Measurements from ENCODE around the gene MUS81.
A peak's percentile ranks its signal among the peaks of the same experiment; 100 is the strongest.

MUS81 gene

DNA sequence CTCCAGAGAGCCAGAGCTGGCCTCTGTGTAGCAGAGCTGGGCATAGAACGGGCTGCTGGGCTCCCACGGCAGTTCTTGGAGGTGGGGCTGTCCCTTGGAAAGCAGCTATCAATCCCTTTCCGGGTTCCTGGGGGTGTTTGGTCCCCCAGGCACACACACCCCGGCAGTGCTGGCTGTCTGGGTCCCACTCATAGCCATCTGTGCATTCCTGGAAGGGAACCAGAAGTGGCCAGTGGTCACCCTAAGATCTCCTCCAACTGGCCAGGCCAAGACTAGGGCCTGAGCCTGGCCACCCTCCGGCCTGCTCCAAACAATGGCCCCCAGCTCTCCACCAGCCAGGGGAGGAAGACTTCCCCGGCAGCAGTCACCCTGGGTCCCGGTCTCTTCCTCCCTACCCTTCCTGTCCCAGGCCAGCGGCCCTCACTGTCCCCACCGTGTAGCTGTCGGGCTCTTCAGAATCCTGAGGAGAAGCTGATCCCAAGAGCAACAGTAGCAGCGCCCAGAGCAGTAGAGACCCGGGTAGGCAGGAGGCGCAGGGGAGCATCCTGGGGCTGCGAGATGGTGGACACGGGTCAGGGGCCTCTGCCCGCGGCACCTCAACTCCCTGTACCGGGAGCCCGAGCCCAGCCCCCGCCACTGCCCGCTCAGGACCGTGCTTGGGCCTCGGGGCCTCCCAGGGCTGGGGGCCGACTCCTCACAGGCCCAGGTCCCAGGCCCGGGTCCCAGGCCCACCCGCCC lies 11.7 kb downstream of the MUS81 start:
- no peak for DNase-seq (ENCODE audit: low read depth, low spot score)

DNA sequence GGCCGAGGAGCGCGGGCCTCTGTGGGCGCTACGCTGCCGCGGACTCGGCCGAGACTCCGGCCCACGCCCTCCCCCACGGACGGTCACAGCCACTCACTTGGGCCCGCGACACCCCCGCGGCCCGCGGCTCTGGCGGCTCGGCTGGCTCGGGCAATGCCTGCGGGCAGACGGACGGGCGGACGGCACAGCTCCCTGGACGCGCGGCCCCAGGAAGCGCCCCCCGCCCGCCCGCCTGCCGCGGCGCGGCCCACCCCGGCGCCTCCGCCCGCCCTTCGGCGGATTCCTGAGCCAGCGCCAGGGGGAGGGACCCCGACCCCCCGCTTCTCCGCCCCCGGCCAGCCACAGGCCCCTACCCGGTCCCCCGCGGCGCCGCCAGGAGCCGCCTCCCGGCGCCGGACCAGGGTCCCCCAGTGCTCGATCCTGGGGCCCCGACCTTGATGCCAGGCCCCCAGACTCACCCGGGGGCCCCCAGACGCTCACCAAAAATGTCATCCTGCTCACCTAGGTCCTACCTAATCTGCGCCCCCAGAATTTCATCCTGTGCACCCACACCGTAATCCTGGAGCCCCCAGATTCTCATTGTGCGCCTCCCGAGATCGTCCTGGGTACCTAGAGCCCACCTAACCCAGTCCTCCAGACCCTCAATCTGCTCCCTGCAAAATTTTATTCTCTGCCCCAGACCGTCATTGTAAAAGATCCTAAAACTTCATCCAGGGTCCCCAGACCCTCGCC lies 12.5 kb downstream of the MUS81 start, which contains the start of gene EFEMP2:
EFEMP2 (minus strand) TSS at position 215 of the 732 bp plus-strand sequence. CDS start 446 bp downstream, outside the sequence.
- no peak for DNase-seq (ENCODE audit: low read depth, low spot score)

DNA sequence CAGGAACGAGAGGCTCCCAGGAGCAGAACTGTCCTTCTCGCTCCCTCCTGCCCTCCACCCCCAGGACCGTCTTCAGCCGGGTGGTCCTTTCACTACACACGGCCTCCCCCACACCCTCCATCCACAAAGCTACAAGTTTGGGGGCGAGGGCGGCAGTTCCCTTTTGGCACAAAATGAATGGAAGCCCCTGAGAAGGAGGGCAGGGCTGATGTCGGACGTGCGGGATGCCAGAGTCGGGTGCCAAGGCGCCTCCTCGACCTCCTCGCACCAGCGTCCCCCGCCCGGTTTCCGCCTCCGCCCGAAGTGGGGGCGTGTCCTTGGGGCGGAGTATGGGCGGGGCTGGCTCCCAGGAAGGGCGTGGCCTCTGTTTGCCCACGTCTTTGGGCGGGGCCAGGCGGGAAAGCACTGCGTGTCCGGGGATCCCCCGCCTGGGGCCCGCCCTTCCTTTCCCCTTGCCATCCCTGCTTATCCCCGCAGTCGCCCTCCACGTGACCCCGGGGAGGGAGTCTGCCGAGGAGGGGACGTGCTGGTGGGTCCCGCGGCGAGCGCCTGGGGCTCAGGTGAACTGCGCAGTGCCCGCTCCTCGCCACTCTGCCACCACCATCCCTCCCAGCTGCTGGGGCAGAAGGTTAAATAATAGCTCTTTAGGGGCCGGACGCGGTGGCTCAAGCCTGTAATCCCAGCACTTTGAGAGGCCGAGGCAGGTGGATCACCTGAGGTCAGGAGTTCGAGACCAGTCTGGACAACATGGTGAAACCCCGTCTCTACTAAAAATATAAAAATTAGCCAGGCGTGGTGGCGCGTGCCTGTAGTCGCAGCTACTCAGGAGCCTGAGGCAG lies 13.3 kb downstream of the MUS81 start:
- peak; percentile 69 for DNase-seq (ENCODE audit: low read depth, low spot score)

DNA sequence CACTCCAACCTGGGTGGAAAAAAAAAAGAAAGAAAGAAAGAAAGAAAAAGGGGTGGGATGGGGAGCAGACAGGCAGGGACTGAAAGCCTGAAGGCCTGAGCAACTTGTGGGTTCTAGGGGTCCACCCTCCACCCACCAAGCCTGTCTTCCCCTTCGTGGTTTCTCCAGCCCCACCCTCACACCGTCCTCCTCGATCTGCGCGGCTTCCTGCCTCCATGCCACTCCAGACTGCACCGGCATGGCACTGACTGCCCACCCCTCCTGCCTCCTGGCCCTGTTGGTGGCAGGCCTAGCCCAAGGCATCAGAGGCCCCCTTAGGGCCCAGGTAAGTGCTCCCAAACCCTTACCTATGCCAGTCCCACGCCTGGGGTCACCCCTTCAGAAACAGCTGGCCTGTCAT lies 19.4 kb downstream of the MUS81 start, which contains the start of gene CTSW:
CTSW (plus strand) TSS at position 221 of the 400 bp plus-strand sequence; CDS start at position 239, 18 bp downstream.
- no peak for DNase-seq (ENCODE audit: low read depth, low spot score)

DNA sequence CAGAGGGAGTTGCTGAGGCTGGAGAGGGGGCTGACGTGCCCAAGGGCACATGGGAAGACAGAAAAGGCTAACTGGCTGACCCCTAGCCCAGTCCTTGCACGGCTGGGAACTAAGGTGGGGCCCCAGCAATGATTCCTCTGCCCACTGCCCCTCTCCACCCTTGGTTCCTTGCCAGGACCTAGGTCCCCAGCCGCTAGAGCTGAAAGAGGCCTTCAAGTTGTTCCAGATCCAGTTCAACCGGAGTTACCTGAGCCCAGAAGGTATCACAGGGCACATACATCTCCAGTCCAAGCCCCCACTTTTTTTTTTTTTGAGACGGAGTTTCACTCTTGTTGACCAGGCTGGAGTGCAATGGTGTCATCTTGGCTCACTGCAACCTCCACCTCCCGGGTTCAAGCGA lies 19.8 kb downstream of the MUS81 start:
- no peak for DNase-seq (ENCODE audit: low read depth, low spot score)

DNA sequence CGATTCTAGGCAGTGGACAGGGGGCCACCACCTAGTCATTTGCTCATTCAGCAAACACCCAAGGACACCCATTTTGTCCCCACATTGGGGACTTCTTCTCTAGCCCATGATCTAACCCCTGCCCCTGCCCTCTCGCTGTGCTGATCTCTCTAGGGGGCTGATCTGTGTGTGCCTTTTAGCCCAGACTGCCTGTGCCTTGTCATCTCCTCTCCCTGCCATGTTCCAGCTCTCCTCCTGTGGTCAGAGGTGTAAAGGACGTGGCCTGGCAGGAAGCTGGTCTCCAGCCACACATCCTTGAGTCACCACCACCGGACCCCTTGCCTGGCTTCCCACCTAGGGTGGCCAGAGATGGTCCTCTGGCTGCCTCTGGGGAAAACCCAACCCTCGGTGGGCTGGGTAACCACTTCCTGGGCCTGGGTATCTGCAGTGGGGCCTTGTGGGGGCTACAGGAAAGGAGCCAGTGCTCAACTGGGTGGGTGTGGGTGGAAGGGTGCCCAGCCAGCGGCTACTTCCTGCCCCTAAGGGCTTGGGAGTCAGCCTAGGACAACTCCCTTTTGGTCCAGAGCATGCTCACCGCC lies 20.7 kb downstream of the MUS81 start:
- no peak for DNase-seq (ENCODE audit: low read depth, low spot score)

DNA sequence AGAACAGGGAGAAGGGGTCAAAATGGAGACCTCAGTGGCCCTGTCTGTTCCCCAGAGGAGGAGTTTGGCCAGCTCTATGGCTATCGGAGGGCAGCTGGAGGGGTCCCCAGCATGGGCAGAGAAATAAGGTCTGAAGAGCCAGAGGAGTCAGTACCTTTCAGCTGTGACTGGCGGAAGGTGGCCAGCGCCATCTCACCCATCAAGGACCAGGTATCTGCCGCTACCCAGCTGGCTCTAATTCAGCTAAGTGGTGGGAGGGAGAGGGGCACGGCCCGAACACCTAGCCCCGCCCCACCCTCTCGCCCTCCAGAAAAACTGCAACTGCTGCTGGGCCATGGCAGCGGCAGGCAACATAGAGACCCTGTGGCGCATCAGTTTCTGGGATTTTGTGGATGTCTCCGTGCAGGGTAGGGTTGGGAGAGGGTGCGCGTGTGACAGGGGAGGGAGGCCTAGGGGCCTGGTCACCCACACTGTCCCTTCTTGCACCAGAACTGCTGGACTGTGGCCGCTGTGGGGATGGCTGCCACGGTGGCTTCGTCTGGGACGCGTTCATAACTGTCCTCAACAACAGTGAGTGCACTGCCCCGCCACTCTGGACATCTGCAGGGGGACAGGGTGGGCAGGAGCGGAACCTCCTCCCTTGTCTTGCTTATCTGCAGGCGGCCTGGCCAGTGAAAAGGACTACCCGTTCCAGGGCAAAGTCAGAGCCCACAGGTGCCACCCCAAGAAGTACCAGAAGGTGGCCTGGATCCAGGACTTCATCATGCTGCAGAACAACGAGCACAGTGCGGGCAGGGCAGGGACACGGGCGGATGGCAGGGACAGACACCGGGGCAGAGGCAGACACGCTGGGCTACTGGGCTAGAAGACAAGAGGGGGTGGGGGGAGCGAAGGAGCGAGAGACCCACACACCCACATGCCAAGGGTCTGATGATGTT lies 22.2 kb downstream of the MUS81 start:
- no peak for DNase-seq (ENCODE audit: low read depth, low spot score)

DNA sequence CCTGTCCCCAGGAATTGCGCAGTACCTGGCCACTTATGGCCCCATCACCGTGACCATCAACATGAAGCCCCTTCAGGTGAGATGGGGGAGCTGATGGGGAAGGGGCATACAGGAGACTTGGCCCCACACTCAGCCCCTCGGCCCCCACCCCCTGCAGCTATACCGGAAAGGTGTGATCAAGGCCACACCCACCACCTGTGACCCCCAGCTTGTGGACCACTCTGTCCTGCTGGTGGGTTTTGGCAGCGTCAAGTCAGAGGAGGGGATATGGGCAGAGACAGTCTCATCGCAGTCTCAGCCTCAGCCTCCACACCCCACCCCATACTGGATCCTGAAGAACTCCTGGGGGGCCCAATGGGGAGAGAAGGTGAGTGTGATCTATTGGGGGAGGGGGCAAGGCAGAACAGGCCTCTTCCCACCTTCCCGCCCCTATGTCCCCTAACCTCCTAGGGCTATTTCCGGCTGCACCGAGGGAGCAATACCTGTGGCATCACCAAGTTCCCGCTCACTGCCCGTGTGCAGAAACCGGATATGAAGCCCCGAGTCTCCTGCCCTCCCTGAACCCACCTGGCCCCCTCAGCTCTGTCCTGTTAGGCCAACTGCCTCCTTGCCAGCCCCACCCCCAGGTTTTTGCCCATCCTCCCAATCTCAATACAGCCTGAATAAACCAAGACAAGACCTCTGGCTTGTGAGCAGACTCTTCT lies 23.0 kb downstream of the MUS81 start:
- DNase-seq (ENCODE audit: low read depth, low spot score) = no peak

DNA sequence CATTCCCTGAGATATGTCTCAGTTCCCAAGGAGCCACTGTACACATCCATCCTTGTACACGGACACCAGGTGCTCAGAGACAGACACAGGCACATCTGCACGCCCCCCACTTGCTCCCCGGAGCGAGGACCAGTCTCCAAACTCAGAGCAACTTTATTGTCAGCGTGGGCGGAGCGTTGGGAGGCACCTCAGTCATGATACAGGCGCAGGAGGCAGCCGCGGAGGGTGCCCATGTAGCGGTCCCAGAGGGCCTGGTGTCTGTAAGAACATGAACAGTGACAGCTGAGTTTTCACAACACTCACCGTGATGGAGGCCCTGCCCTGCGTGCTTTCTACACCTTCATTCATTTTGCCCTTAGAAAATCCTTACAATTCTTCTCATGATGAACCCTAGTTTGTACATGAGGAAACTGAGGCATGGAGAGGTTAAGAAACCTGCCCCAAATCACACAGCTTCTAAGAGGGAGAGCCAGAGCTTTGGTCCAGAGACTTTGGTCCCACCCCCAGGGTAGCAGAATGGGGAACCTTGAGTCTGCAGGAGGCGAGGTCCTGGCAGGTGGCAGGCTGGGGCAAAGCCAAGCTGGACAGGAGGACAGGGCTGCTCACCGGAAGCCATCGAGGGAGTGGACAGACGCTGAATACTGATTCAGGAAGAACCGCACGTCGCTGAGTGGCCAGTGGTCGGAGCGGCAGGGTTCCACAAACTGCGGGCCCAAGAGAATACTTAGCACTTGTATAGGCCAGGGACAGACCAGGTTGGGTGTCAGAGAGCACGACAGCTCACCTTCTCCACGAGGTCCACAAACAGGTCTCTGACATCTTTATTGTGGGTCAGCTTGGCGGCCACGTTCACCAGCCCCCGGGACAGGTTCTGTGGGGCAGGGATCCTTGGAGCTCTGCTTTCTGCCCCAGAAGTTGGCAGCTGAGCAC lies 23.8 kb downstream of the MUS81 start:
- no peak for DNase-seq (ENCODE audit: low read depth, low spot score)

DNA sequence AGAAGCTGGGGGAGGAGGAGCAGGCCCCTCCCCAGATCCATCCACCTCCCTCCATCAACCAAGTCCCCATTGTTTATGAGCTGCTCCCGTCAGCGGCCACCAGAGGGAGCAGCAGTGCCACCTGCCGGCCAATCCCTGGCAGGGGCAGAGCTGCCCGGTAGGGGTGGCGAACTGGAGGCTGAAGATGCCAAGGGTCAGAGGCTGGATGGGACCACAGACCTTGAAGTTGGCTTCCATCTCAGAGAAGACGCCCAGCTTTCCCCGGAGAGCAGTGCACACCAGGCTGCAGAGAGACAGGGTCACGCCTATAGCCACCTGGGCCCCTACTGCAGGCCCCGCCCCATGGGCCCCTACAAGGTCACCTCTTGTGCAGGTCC lies 24.5 kb downstream of the MUS81 start:
- DNase-seq (ENCODE audit: low read depth, low spot score) = no peak

DNA sequence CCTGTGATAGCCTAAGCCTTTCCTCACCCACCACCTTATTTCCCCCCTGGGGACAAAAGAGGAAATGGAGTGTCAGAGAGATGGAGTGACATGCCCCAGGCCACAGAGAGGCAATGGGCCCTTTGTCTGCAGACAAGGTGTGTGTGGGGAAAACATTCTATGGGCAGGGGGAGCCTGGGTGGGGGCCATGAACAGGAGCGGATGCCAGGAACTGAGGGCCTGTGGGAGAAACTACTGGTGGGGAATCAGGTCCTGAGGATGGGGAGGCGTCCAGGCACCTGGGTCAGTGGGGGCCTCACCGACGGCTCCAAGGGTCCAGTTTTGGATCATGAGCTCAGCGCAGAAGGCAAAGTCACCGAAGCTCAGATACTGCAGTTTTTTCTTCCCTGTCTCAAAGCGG lies 25.0 kb downstream of the MUS81 start:
- DNase-seq (ENCODE audit: low read depth, low spot score) = no peak

DNA sequence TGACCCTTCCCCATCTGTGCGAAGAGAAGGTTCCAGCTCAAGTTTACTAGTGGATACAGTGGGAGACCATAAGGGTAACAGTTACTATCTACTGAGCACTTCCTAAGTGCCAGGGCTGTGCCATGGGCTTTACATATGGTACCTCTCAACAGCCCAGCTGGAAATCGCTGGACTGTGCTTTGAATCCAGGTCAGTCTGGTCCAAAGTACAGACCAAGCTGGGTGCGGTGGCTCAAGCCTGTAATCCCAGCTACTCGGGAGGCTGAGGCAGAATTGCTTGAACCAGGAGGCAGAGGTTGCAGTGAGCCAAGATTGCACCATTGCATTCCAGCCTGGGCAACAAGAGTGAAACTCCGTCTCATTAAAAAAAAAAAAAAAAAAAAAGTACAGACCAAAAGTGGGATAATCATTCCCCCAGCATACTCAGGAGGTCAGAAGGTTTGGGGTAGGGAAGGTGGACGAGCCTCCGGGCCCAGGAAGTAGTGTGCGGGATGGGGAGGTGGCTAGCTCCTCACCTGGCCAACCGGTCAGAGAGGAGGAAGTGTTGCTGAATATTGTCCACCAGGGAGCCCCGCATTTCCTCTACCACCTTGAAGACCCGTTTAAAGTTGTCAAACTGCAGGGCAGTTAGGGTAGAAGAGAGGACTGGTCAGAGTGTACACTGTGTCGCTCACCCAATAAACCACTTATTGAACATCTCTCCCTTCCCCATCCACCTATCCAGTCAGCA lies 25.7 kb downstream of the MUS81 start:
- DNase-seq (ENCODE audit: low read depth, low spot score) = no peak

DNA sequence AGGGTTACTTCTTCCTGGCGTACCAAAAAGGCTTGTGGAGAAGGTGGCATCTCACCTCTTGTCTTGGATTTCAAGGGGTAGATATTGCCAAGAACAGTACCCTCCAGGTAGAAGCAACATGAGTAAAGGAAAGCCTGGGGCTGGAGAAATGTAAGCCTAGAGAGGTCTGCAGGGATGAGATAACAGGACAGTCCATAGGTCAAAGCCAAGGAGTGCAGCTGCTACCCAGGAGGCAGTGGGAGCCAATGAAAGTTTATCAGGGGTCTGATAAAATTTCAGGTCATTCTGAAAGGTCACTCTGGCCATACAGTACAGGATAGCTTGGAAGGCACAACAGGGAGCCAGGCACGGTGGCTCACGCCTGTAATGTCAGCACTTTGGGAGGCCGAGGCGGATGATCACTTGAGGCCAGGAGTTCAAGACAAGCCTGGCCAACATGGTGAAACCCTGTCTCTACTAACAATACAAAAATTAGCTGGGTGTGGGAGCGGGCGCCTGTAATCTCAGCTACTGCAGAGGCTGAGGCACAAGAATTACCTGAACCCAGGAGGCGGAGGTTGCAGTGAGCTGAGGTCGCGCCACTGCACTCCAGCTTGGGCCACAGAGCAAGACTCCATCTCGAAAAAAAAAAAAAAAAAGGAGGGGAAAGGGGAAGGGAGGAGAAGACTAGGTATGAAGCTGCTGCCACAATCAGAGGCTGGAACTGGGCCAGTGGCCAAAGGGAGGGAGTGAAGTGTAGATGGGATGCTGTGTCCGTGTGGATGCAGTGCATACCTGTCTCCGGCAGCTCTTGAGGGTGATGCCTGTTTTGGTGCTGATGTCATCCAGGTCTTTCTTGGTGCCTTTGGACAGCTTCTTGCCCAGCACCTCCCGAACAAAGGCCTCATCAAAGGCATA lies 26.8 kb downstream of the MUS81 start:
- no peak for DNase-seq (ENCODE audit: low read depth, low spot score)

DNA sequence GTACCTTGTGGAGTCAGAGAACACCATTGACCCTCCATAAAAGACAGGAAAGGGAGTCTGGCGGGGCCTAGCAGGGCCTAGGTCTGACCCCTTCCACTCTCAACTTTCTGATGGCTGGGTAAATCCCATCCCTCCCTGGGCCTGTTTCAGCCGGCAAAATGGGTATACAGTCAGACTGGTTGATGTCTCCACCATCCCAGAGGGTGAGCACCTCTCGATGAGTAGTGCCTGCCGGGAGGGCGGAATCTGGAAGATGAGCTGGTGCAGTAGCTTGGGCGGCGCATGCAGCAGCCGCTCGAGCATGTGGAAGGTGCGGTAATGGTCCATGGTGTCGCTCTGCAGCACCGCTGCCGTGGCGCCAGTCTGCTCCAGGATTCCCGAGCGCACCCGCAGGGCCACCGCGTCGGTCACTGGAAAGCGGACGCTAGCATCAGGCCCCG lies 27.5 kb downstream of the MUS81 start:
- no peak for DNase-seq (ENCODE audit: low read depth, low spot score)

DNA sequence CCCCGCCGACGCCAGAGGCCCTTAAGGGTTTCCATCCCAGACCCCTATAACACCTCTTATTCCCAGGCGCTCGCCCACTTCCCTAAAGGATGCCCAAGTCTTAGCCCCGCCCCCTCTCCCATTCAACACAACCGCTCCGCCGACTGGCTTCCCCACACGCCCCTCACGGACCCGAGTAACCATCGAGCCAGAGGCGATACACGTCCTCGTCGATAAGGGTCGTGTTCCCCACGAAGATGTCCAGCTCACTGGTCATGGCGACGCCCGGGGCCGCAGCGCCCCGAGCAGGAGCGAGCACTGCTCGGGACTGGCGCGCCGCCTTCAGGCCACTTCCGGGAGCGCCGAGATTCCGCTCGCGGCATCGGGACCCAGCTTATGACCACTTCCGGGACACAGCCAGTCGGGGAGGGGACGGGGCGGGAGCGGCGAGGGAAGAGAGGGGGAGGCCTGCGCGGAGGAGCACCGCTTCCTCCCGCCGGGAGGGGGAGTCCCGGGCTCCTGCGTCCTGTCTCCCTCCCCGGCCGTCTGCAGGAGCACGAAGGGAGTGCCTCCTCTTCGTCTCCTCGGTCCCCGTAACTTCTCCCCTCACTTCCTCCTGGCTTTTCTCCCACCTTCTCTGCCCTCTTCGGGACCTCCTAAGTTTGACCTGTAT lies 28.1 kb downstream of the MUS81 start, which contains the start of gene FIBP:
FIBP (minus strand) TSS at position 309 of the 652 bp plus-strand sequence; CDS start at position 256, 53 bp downstream.
- peak; percentile 93 for DNase-seq (ENCODE audit: low read depth, low spot score)
